Spleen (tissue), 11 donors: ENCODE data around the gene CPNE6. TPM values are rescaled to one million over a fixed set of nuclear protein-coding genes. Genes with fewer than 3 reads are reported as not detected.

Source experiments
- DNase-seq: peaks from one replicate; pipeline ENCODE4 v3.0.0-alpha.2; 2020
- H3K27ac ChIP-seq, 8 donors: fragments of 200-600 bp; sonication (generic) in 7 of 8; 1 replicate in 4 of 8; 2 replicates in 4 of 8; pipeline versions ENCODE4 v1.5.0 to v1.8.0; 2016 to 2021; ENCODE audit warnings: inconsistent platforms in 4 of 8, mild to moderate bottlenecking in 4 of 8, moderate library complexity in 1 of 8
- H3K27me3 ChIP-seq, 7 donors: fragments of 200-600 bp; sonication (generic) in 6 of 7; replicated peaks in 1 of 7; 1 replicate in 4 of 7; 2 replicates in 3 of 7; pipeline versions ENCODE4 v1.5.0 to v1.8.0; 2016 to 2021; ENCODE audit warnings: inconsistent platforms in 3 of 7, mild to moderate bottlenecking in 1 of 7
- H3K36me3 ChIP-seq, 6 donors: fragments of 200-600 bp; sonication (generic) in 5 of 6; 1 replicate in 4 of 6; 2 replicates in 2 of 6; pipeline versions ENCODE4 v1.5.0 to v1.8.0; 2016 to 2021; ENCODE audit warnings: inconsistent platforms in 2 of 6
- H3K4me1 ChIP-seq, 6 donors: fragments of 200-600 bp; sonication (generic) in 5 of 6; 1 replicate in 3 of 6; 2 replicates in 3 of 6; pipeline versions ENCODE4 v1.5.0 to v1.8.0; 2016 to 2021; ENCODE audit warnings: inconsistent platforms in 3 of 6
- H3K4me3 ChIP-seq, 8 donors: fragments of 200-600 bp; sonication (generic) in 7 of 8; 1 replicate in 4 of 8; 2 replicates in 4 of 8; pipeline versions ENCODE4 v1.5.0 to v1.8.0; 2016 to 2021; ENCODE audit warnings: inconsistent platforms in 4 of 8, mild to moderate bottlenecking in 4 of 8, moderate library complexity in 2 of 8
- H3K9me3 ChIP-seq, 8 donors: fragments of 200-600 bp; sonication (generic) in 7 of 8; 1 replicate in 4 of 8; 2 replicates in 4 of 8; pipeline versions ENCODE4 v1.5.0 to v1.8.0; 2016 to 2021; ENCODE audit warnings: inconsistent platforms in 4 of 8
- CTCF ChIP-seq, 11 experiments: fragments of 200-600 bp in 7 of 11; fragments of 450-650 bp in 4 of 11; sonication (generic) in 4 of 11; IDR thresholded peaks in 8 of 11; conservative IDR thresholded peaks in 3 of 11; 1 replicate in 7 of 11; 2 replicates in 4 of 11; pipeline versions ENCODE4 v1.4.0 to v1.8.0; 2016 to 2021; ENCODE audit warnings: antibody characterized with exemption in 11 of 11, inconsistent platforms in 4 of 11, mild to moderate bottlenecking in 1 of 11
- POLR2A ChIP-seq, 3 donors: fragments of 450-650 bp; IDR thresholded peaks; one replicate each; pipeline ENCODE4 v1.5.1; 2017; ENCODE audit warnings: antibody characterized with exemption in 3 of 3, mild to moderate bottlenecking in 1 of 3
- POLR2AphosphoS5 ChIP-seq, 3 donors: sonication (generic); formaldehyde crosslinking; IDR thresholded peaks; one replicate each; pipeline ENCODE4 v1.5.1; 2017; ENCODE audit warnings: antibody characterized with exemption in 3 of 3
- WGBS, 5 donors: extraction: QIAGEN DNeasy Blood & Tissue Kit in 3 of 5; methylation state at CpG; one replicate each; pipeline versions ENCODE4 v1.1.5 to v1.1.7; 2013 to 2018; 5-methylcytosine and 5-hydroxymethylcytosine counted together
- intact Hi-C: fragments of 100-400 bp; cut with DNase I; formaldehyde crosslinking; loops from one replicate; pipeline ENCODE4 v1.15.0; 2023; ENCODE audit warnings: low total_unique reads
- polyA plus RNA-seq, 3 donors: library from polyadenylated mRNA; stranded (reverse); fragments of 200-250 nt; gene quantifications; one replicate each; pipeline ENCODE4 v1.2.1, GENCODE V29; 2013
- total RNA-seq, 7 donors: library from RNA; depleted of rRNA in 3 of 7; stranded (reverse); fragments of >200 nt in 3 of 7; fragmentation: NEBNext Ultra II Directional in 4 of 7; extraction: Animal tissue kit (Norgen Biotek cat#: 25700) in 4 of 7; gene quantifications; one replicate each; pipeline versions ENCODE4 v1.1.0 to v1.2.1, GENCODE V29; 2016 to 2021
- donor health status: healthy with polysubstance abuse.
- donor health status: DM: no; HTN: no; CAD: no; lungs with moderate emphysema.
- donor health status: DM: no; HTN: no; CAD: no.
- donor health status: Bipolar disorder and iron deficiency.
- donor health status: healthy.
- donor health status: DM: no; HTN: no; CAD: no.
- donor health status: DM: yes; HTN: yes; CAD: no.

CPNE6 gene
- total and polyA plus RNA-seq, 10 donors: 0.03 to 0.13 TPM; not detected in 8

GRCh38 chr14:24054324-24054641, 17.1 kb upstream of the CPNE6 start:
- intact Hi-C loops: no loop called here
- Histone ChIP-seq H3K9me3 (no peaks in the 10 kb centered on the region), H3K27me3 (peaks cover 0 to 30% (median 0%) of the 10 kb centered on the region in 7 donors), H3K36me3 (no peaks in the 10 kb centered on the region), H3K27ac (no peak overlapping the region), H3K4me1 (peaks cover 8 to 46% (median 21%) of the 10 kb centered on the region in 6 donors), H3K4me3 (no peak overlapping the region)
- no peak for DNase-seq
- WGBS, 5 donors: 78 to 91% (median 89%) methylated on average over 6 of the region's 6 CpGs
- TF ChIP-seq CTCF (IDR thresholded peaks at IDR 0.05 in 8 of 11, conservative IDR thresholded peaks at IDR 0.05 in 3 of 11) (no peak), POLR2AphosphoS5 (IDR thresholded peaks at IDR 0.05) (no peak), POLR2A (IDR thresholded peaks at IDR 0.05) (no peak)

- 91 to 98% (median 97%) methylated on average over 9 of the region's 9 CpGs for WGBS, 5 donors
- H3K9me3 ChIP-seq: no peaks in the 10 kb centered on the region
- DNase-seq: no peak
- TF ChIP-seq POLR2A (IDR thresholded peaks at IDR 0.05) (no peak), POLR2AphosphoS5 (IDR thresholded peaks at IDR 0.05) (no peak), CTCF (IDR thresholded peaks at IDR 0.05 in 8 of 11, conservative IDR thresholded peaks at IDR 0.05 in 3 of 11) (no peak)
- H3K27me3 ChIP-seq: peaks cover 0 to 30% (median 0%) of the 10 kb centered on the region in 7 donors
- intact Hi-C loops: no loop called here
- peaks cover 8 to 42% (median 18%) of the 10 kb centered on the region in 6 donors for H3K4me1 ChIP-seq
- no peaks in the 10 kb centered on the region for H3K36me3 ChIP-seq
- H3K27ac ChIP-seq: no peak overlapping the region
- no peak overlapping the region for H3K4me3 ChIP-seq
Measured at GRCh38 chr14:24054646-24055045, 16.7 kb upstream of the CPNE6 start.

- Histone ChIP-seq H3K27ac (no peak overlapping the region), H3K4me3 (no peak overlapping the region), H3K4me1 (peaks cover 8 to 35% (median 17%) of the 10 kb centered on the region in 6 donors), H3K9me3 (no peaks in the 10 kb centered on the region), H3K27me3 (peaks cover 0 to 30% (median 0%) of the 10 kb centered on the region in 7 donors), H3K36me3 (no peaks in the 10 kb centered on the region)
- no peak for TF ChIP-seq POLR2A (IDR thresholded peaks at IDR 0.05)
- 78 to 87% (median 81%) methylated on average over 10 of the region's 10 CpGs for WGBS, 5 donors
- peak; percentile 69 for DNase-seq
- intact Hi-C loops: no loop called here
Measured at GRCh38 chr14:24055971-24056799, 15.2 kb upstream of the CPNE6 start.

- WGBS, 5 donors: 63 to 83% (median 73%) methylated on average over 6 to 8 of the region's 8 CpGs
- H3K36me3 ChIP-seq: no peaks in the 10 kb centered on the region
- H3K27ac ChIP-seq: no peak overlapping the region
- TF ChIP-seq CTCF (IDR thresholded peaks at IDR 0.05 in 8 of 11, conservative IDR thresholded peaks at IDR 0.05 in 3 of 11) (no peak), POLR2A (IDR thresholded peaks at IDR 0.05) (no peak), POLR2AphosphoS5 (IDR thresholded peaks at IDR 0.05) (no peak)
- peaks cover 0 to 25% (median 0%) of the 10 kb centered on the region in 7 donors for H3K27me3 ChIP-seq
- no peaks in the 10 kb centered on the region for H3K9me3 ChIP-seq
- intact Hi-C loops: no loop called here
- peak; percentile 63 for DNase-seq
- H3K4me3 ChIP-seq: no peak overlapping the region
- peaks cover 8 to 29% (median 11%) of the 10 kb centered on the region in 6 donors for H3K4me1 ChIP-seq
Measured at GRCh38 chr14:24056800-24057184, 14.6 kb upstream of the CPNE6 start.
